Endodermal cell (in vitro differentiated cells): ENCODE measurements around the gene SLC6A16. TPM values are rescaled to one million over a fixed set of nuclear protein-coding genes. Genes with fewer than 3 reads are reported as not detected.

ENCODE experiments used
- DNase-seq: peaks from one replicate; pipeline ENCODE4 v3.0.0-alpha.2; 2017
- H3K27ac ChIP-seq: 2 replicates; pipeline ENCODE4 v1.5.1; 2013; ENCODE audit warnings: mild to moderate bottlenecking, low read depth, low read length, moderate library complexity
- H3K27me3 ChIP-seq: 2 replicates; pipeline ENCODE4 v1.6.1; 2013; ENCODE audit warnings: mild to moderate bottlenecking, low read length, moderate library complexity; ENCODE audit not compliant: insufficient read depth, control insufficient read depth, poor library complexity, severe bottlenecking
- H3K36me3 ChIP-seq: 2 replicates; pipeline ENCODE4 v1.7.0; 2013; ENCODE audit warnings: mild to moderate bottlenecking, low read length, moderate library complexity; ENCODE audit not compliant: control insufficient read depth, insufficient read depth
- H3K4me1 ChIP-seq: one replicate; pipeline ENCODE4 v1.7.0; 2013; ENCODE audit warnings: low read length; ENCODE audit not compliant: control insufficient read depth, insufficient read depth
- H3K4me3 ChIP-seq: 2 replicates; pipeline ENCODE4 v1.5.1; 2013; ENCODE audit warnings: mild to moderate bottlenecking, low read length, moderate library complexity
- H3K9ac ChIP-seq: 2 replicates; pipeline ENCODE4 v1.6.1; 2013; ENCODE audit warnings: mild to moderate bottlenecking, low read length, moderate library complexity; ENCODE audit not compliant: poor library complexity, severe bottlenecking; ENCODE audit errors: extremely low read depth
- H3K9me3 ChIP-seq: 2 replicates; pipeline ENCODE4 v1.6.1; 2013; ENCODE audit warnings: mild to moderate bottlenecking, low read length, moderate library complexity; ENCODE audit not compliant: control insufficient read depth
- H3K27ac Mint-ChIP-seq: 2 replicates; pipeline ENCODE4 v1.8.0; 2020; ENCODE audit warnings: mixed read lengths
- H3K27me3 Mint-ChIP-seq: 2 replicates; pipeline ENCODE4 v1.8.0; 2021; ENCODE audit warnings: mild to moderate bottlenecking, mixed read lengths; ENCODE audit not compliant: insufficient read depth
- H3K36me3 Mint-ChIP-seq: 2 replicates; pipeline ENCODE4 v1.8.0; 2020; ENCODE audit warnings: low read depth, mixed read lengths
- H3K4me1 Mint-ChIP-seq: 2 replicates; pipeline ENCODE4 v1.8.0; 2020; ENCODE audit warnings: mixed read lengths
- H3K4me3 Mint-ChIP-seq: 2 replicates; pipeline ENCODE4 v1.8.0; 2020; ENCODE audit warnings: mild to moderate bottlenecking, moderate library complexity, mixed read lengths
- H3K9me3 Mint-ChIP-seq: 2 replicates; pipeline ENCODE4 v1.8.0; 2020; ENCODE audit warnings: mild to moderate bottlenecking, mixed read lengths
- CTCF ChIP-seq: fragments of 200-600 bp; sonication (generic); conservative IDR thresholded peaks from 2 replicates; pipeline ENCODE4 v1.5.0; 2021; ENCODE audit warnings: antibody characterized with exemption, mild to moderate bottlenecking
- WGBS, 2 experiments: methylation state at CpG; one replicate each; pipeline versions ENCODE4 v1.1.5 to v1.1.7; 2013; ENCODE audit warnings: missing lambda C conversion rate in 2 of 2, mixed read lengths in 1 of 2; ENCODE audit not compliant: insufficient coverage in 1 of 2, insufficient read length in 1 of 2; 5-methylcytosine and 5-hydroxymethylcytosine counted together
- total RNA-seq, 2 donors: library from RNA; stranded (reverse); fragmentation: NEBNext Ultra II Directional in 1 of 2; extraction: Animal tissue kit (Norgen Biotek cat#: 25700) in 1 of 2; gene quantifications; 2 replicates in 1 of 2; 3 replicates in 1 of 2; pipeline ENCODE4 v1.2.1, GENCODE V29; 2021

The SLC6A16 gene
- total RNA-seq, 2 donors from 2014 or later: 3.3 to 3.4 TPM

DNA sequence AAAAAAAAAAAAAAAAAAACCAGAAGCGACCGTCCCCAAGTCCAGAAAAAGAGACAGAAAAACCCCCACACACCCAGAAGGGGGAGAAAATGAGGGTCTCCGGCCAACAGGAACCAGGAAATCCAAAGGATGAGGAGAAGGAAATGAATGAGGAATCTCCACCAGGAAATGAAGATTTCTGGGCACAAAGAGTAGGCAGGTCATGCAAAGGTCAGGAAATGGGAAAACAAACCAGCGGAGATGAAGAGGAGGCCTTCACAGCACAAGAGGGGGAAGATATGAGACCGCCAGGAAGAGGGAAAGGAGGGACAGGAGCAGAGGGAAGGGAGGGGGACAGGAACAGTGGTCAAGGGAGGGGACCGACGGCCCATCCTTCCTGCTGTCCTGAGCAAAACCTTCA is 31.4 kb upstream of the SLC6A16 start:
- DNase-seq: no peak
- no peak overlapping the region for H3K4me3 ChIP-seq
- no peak overlapping the region for H3K4me3 Mint-ChIP-seq
- H3K27me3 Mint-ChIP-seq: no peaks in the 10 kb centered on the region
- no peaks in the 10 kb centered on the region for H3K4me1 ChIP-seq
- H3K4me1 Mint-ChIP-seq: peaks cover 9% of the 10 kb centered on the region
- H3K27me3 ChIP-seq: no peaks in the 10 kb centered on the region
- H3K27ac ChIP-seq: no peak overlapping the region
- 91 to 95% methylated on average over 3 to 5 of the region's 7 CpGs for WGBS, 2 experiments
- no peaks in the 10 kb centered on the region for H3K9me3 Mint-ChIP-seq
- no peaks in the 10 kb centered on the region for H3K9me3 ChIP-seq
- no peak overlapping the region for H3K9ac ChIP-seq
- peak overlapping the region; percentile 2 for H3K27ac Mint-ChIP-seq
- peaks cover 76% of the 10 kb centered on the region for H3K36me3 ChIP-seq
- TF ChIP-seq CTCF: no peak
- H3K36me3 Mint-ChIP-seq: peaks cover 80% of the 10 kb centered on the region

GRCh38 chr19:49355909-49356353 is 30.9 kb upstream of the SLC6A16 start:
- Histone ChIP-seq H3K9me3 (no peaks in the 10 kb centered on the region), H3K4me1 (no peaks in the 10 kb centered on the region), H3K9ac (no peak overlapping the region), H3K27me3 (no peaks in the 10 kb centered on the region), H3K27ac (no peak overlapping the region), H3K36me3 (peaks cover 81% of the 10 kb centered on the region), H3K4me3 (no peak overlapping the region)
- H3K27me3 Mint-ChIP-seq: no peaks in the 10 kb centered on the region
- 90% methylated on average over 6 to 12 of the region's 12 CpGs for WGBS, 2 experiments
- peaks cover 85% of the 10 kb centered on the region for H3K36me3 Mint-ChIP-seq
- no peak for DNase-seq
- no peak overlapping the region for H3K4me3 Mint-ChIP-seq
- no peak for TF ChIP-seq CTCF
- H3K9me3 Mint-ChIP-seq: no peaks in the 10 kb centered on the region
- H3K4me1 Mint-ChIP-seq: peaks cover 9% of the 10 kb centered on the region
- no peak overlapping the region for H3K27ac Mint-ChIP-seq

GRCh38 chr19:49349567-49349966 is 24.6 kb upstream of the SLC6A16 start:
- TF ChIP-seq CTCF: no peak
- H3K4me1 ChIP-seq: no peaks in the 10 kb centered on the region
- Mint-ChIP-seq H3K36me3 (peaks cover 93% of the 10 kb centered on the region), H3K27ac (no peak overlapping the region), H3K27me3 (no peaks in the 10 kb centered on the region), H3K9me3 (no peaks in the 10 kb centered on the region), H3K4me3 (no peak overlapping the region), H3K4me1 (no peaks in the 10 kb centered on the region)
- WGBS, 2 experiments: 98 to 100% methylated on average over 1 to 2 of the region's 2 CpGs
- no peak overlapping the region for H3K27ac ChIP-seq
- H3K27me3 ChIP-seq: no peaks in the 10 kb centered on the region
- peaks cover 91% of the 10 kb centered on the region for H3K36me3 ChIP-seq
- H3K9me3 ChIP-seq: peaks cover 6% of the 10 kb centered on the region
- no peak overlapping the region for H3K4me3 ChIP-seq
- no peak overlapping the region for H3K9ac ChIP-seq
- no peak for DNase-seq
